GM21390 (cell line): ENCODE data around the gene TESK1.
A peak's percentile ranks its signal among the peaks of the same experiment; 100 is the strongest.
"Not testable (repeated sequence)": the region's sequence is repeated elsewhere in the genome, so short reads cannot be mapped to it uniquely, and the experiment has no call there.

Experiments used
- ATAC-seq: cut with Tn5 transposase; IDR thresholded peaks from one replicate; pipeline ENCODE4 v1.9.1; 2021; ENCODE audit not compliant: unreplicated experiment

The TESK1 gene

DNA sequence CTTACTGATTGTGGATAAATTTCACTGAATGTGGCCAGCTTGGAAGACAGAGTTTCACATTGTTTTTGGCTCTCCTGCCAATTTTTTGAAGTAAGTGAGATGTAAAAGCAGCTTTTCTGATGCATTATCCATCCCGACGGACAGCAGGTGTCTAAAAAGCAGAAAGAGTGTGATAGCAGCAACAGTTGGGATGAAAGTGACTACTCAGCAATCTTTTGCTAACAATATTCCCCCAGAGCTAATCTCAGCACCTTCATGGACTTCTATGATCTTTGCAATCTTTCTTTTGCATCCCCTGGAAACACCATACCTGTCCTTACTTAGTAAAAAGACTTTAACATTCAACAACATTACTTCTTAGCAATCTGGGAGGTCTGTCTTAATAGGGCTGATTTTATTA, 7.8 kb downstream of the TESK1 start:
- ATAC-seq: no peak

- ATAC-seq: no peak
These were observed 11.1 kb downstream of the TESK1 start for GRCh38 chr9:35615981-35616680.

DNA sequence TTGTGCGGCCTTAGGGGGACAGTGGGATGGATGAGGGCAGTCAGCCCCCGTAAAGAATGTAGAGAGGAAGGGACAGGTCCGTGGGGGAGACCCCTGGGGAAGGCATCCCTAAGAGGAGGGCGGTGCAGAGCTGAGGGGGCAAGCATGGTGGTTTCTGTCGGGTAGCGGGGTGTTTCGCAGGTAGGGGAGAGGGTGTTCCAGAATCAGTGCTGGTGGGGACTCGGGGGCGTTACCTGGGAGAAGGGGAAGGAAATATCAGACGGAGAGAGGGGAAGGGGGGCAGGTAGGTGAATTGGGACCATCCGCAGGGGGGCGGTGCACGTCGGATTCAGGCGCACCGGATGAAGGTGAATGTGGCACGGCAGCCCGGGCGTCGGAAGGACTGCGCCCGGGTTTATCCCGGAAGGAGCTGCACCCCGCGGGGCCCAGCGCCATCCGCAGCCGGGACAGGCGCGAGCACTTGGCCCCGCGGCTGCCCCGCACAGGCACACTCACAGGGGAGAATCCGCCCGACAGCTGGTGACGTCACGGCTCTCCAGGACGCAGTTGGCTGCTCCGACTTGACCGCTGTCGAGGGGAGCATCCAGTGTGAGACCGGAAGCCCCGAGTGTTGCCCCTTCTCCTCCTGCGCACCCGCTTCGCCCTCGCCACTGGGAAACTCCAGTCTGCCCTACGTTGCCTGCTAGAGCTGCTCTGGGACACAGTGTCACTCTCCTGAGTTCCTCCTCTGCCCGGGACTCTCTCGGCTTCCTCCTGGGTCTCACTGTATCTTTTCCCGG, 11.8 kb downstream of the TESK1 start:
- peak; percentile 44 for ATAC-seq

DNA sequence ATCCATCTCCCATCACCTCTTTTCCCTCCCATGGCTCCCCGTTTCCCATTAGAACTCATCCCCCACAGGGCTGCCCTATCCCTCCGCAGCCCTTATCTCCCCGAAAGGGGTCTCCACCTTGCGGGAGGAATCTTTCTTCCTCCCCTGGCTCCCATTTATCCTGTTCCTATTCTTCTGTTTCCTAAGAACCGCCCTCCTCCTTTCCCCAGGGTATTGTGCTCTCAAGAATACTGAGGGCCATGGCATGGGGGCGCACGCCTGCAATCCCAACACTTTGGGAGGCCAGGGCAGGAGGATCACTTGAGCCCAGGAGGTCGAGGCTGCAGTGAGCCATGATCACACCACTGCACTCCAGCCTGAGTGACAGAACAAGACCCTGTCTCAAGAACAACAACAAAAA, 12.5 kb downstream of the TESK1 start:
- no peak for ATAC-seq

- ATAC-seq: no peak
These were observed 13.3 kb downstream of the TESK1 start, which contains the start of gene CD72 for GRCh38 chr9:35618325-35618727. TSS of gene CD72 (minus strand) at chr9:35618413. CDS start at chr9:35618303, 110 bp downstream.

DNA sequence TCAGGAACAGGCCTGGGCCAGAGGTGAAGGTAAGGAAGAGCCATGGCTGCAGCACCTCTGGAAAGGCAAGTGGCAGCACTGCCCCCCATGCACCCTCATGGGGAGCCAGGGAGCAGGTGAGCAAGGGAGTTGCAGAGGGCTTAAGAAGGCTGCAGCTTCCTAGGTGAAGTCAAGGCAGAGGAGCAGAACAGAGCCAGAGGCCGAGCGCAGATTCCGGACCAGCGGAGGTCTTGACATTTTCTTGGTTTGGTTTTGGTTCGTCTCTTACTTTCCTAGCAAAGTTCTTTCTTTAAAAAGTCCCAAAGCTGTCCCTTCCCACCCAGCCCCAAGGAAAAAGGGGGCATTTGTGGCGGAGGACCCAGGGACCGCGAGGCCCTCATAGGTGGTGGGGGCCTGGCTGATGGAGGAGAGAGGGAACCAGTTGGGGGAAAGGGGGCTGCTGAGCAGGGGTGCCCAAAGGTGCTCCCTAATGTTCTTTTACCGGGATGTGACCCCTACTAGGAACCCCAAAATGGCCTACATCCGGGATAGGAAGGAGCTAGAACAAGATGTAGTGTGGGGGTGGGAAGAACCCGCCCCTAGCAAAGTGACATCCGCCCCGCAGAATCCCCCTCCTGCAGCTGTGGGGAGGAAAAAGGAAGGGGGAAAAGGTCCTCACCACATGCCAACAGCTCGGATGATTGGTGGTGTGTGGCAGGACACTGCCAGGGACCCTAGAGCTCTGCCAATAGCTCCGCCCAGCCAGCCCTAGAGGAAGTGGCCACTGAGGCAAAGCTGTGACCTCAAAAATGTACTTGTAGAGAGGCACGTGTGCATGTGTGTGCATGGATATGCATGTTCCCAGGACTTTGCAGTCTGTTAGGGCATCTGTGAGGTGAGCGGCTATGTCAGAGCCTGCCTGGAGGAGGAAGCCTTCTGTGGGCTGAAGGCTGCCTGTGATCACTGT, 14.1 kb downstream of the TESK1 start:
- ATAC-seq: peak; percentile 54

DNA sequence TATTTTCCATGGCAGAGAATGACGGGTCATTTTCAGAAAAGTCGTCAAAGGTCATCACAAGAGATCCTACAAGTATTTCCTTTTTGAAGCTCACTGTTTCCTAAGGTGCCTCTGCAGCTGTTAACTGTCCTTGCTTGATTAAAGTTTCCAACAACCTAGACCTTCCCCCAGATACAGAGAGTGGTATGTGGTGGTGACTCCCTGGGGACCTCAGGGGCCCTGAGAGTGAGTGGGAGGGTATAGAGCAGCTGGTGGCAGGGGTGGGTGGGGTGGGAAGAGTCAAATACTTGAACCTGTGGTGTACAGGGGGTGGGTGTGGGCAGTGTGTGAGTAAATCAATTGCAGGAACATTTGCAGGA, 14.7 kb downstream of the TESK1 start:
- ATAC-seq: peak; percentile 52

- ATAC-seq: no peak
These were observed 22.5 kb downstream of the TESK1 start for GRCh38 chr9:35627575-35627974.

GRCh38 chr9:35628389-35628991, 23.4 kb downstream of the TESK1 start:
- no peak for ATAC-seq

- no peak for ATAC-seq
These were observed 24.5 kb downstream of the TESK1 start for GRCh38 chr9:35629597-35629996.

GRCh38 chr9:35635730-35636129, 30.7 kb downstream of the TESK1 start:
- no peak for ATAC-seq

- no peak for ATAC-seq
These were observed 31.2 kb downstream of the TESK1 start for GRCh38 chr9:35636135-35636876.

GRCh38 chr9:35636877-35637246, 31.8 kb downstream of the TESK1 start:
- not testable (repeated sequence) for ATAC-seq

DNA sequence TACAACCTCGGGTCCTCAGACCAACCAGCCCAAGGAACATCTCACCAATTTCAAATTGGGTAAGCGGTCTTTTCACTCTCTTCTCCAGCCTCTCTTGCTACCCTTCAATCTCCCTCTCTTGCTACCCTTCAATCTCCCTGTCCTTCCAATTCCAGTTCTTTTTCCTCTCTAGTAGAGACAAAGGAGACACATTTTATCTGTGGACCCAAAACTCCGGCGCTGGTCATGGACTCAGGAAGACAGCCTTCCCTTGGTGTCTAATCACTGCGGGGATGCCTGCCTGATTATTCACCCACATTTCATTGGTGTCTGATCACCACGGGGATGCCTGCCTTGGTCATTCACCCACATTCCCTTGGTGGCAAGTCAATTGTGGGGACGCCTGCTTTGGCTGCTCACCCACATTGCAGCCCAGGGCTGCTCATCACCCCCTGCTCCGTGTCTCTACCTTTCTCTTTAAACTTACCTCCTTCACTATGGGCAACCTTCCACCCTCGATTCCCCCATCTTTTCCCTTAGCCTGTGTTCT, 32.4 kb downstream of the TESK1 start:
- not testable (repeated sequence) for ATAC-seq

GRCh38 chr9:35638751-35639150, 33.7 kb downstream of the TESK1 start:
- not testable (repeated sequence) for ATAC-seq

DNA sequence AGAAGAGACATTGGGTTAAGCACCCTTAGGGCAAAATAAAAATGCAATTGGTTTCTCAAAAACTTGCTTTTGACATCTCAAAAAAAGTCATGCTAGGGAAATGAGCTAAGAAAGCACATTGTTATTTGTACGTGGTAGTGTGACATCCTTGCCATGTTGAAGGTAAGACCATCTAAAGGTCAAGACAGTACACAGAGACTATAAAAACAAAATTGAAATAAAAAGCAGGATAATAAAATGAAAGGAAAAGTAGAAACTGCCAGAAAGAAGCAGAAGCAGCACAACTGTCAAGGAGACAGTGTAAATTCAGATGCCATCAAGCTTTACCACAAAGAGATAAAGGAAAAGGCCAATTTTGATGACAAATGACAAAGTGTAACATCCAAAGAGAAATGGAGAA, 34.2 kb downstream of the TESK1 start:
- not testable (repeated sequence) for ATAC-seq

DNA sequence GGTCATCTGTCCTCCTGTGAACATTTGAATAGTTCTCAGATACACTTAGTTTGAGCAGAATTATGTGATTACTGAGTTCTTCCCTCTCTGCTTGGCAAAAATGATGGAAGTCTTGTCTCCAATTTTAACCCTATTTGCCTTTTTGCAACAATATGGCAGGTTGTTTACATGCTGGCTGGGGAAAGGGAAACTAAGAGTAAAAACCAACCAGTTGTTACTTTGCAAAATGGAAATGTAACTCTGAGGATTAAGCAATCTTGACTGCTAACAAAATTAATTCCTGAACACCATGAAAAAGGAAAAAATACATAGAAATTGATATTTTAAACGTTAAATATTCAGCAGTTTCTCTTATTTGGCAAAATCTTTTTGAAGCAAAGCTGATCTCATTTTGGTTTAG, 34.6 kb downstream of the TESK1 start:
- ATAC-seq: no peak

DNA sequence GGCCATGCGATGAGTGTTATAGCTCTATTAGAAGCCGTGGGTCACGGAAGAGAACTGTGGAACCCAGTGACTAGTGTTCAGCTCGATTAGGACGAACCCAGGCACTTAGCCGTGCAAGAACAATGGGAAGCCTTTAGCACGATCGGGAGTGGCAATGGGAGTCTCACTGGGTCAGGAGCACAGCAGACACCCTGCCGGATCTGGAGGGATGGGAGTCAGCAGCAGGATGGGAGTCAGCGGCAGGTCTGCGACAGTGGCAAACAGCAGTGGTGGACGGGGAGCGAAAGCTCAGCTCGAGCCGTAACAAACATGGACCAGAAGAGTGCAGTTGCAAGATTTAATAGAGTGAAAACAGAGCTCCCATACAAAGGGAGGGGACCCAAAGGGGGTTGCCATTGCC, 35.4 kb downstream of the TESK1 start:
- not testable (repeated sequence) for ATAC-seq

DNA sequence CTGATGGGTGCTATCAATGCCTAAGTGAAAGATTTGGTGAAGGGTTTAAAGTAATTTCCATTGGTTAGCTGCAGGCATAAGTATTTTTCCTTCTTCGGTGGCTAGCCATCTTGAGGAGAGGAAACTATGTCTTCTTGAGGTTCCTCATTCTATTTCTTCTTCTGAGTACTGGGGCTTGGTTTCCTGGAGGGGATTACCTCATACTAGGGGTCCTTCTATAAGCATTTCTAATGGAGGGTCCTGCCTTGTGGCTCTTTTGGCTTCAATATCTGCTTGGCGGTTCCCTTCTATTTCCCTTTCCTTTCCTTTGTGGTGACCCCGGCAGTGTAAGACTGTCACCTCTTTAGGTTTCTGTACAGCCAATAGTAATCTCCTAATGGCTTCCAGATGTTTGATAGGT, 36.4 kb downstream of the TESK1 start:
- ATAC-seq: not testable (repeated sequence)

- no peak for ATAC-seq
These were observed 38.0 kb downstream of the TESK1 start for GRCh38 chr9:35643046-35643445.
